Measurements from ENCODE around the gene TGM1.
"Not testable (repeated sequence)": the region's sequence is repeated elsewhere in the genome, so short reads cannot be mapped to it uniquely, and the experiment has no call there.

The TGM1 gene

DNA sequence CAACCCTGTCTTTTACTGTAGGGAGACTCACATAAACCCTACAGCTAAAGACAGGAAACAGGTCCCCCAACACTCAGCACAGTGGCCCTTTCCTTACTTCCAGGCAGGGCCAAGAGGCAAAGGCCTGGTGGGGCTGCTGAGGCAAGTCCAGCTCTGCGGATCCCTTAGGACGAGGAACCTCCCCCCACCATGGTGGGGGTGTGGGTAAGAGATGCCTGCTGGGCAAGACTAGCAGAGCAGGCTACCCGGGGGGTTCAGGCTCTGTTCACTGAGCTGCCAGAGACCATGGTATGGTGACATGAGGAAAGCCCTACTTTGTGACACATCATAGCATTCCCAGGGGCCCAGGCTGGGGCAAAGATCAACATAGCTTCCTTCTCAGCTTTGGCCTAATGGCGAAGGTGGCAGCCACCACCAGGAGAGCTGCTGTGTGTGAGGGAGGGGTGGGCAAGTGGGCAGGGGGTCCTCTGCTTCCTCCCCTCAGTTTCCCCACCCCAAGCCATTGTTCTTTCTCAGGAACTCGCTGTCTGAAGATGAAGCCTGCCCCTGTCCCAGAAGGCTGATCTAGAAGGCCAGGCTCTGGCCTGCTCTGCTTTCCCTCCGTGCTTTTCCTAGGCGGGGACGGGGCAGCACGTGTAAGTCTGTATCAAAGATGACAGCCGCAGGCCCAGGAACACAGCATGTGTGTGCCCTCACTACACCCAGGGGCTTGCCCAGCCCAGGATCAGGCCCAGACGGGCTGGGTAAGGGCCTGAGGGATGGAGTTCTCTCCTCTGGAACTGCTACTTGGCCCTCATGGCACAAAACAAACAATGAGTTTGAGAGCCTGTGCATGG is 10.5 kb downstream of the TGM1 start:
- no peak for DNase-seq

DNA sequence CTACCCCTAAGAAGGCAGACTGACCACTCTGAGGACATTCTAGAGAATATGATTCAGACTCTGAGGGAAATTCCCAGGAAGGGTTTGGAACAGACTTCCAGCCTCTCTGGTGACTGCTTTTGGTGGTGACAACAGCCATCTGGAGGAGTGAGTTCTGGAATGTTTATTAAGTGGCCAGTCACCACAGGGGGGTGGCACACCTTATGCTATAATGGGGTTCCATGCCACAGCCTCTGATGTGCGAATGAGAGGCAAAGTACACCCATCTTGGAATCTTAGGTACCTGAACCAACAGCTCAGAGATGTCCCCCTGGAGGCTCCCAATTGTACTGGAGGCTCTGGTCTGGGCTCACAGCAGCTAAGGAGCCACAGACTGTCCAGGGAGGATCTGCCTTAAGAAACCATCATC is 11.1 kb downstream of the TGM1 start:
- no peak for DNase-seq

DNA sequence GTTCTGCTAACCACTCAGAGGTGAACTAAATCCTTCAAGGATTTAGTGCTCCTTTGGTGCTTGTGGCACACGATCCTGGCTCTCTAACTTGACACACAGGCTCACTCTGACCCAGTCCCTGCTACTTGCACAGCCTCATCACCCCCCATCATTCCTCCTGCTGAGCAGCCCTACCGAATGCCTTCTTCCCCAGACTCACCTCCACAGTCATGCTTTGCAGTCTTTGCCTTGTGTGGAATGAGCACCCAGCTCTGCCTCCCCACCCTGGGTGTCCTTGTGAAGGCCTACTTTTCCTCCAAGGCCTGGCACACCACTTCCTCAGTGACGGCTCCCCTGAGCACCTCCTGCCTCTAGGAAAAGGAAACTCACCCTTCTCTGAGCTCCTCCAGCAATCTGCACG is 12.6 kb downstream of the TGM1 start:
- no peak for DNase-seq

DNA sequence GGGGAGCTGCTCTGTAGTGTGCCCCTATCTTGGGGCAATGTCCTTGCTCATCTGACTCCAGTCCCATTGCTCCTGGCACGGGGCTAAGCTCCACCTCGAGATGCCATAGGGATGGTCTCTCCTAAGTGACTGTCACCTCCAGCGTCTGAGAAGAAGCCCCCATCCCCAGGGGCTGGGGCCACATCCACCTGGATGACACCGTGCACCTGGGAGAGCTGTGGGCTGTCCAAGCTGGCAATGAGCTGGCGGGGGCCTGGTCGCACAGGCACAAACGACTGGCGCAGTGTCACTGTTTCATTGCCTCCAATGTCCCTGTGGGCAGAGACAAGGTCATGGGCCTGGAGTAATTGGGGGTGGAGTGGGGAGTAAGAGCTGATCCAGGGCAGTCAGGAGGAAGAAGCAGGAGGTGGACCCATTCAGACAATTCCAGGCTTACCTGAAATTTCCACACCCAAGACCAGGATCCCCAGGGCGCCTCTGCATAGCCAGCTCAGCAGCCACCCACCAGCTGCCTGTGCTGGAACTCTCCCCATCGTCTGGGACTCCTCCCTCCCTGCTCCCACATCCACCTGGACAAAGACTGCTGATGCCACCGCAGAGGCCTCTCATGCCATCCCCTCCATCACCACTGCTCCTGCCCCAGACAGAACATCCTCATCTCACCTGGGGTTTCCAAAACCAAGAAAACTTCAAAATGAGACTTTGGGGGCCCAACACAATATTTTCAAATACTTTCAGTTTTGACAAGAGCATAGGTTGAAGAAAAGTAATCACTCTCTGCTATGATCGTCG is 13.6 kb downstream of the TGM1 start:
- no peak for DNase-seq

DNA sequence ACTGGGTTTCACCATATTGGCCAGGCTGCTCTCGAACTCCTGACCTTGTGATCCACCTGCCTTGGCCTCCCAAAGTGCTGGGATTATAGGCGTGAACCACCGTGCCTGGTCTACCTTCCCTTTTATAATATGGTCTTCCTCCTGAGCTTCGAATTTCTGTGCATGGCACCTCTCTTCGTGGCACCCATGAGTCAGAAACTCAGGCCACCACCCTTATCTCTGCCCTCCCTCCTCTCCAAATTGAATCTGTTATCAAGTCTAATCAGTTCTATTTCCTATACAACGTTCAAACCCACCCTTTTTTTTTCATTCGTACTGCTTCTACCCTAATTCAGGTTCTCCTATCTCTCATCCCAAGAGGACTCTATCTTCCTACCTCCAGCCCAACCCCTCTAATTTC is 15.6 kb downstream of the TGM1 start:
- no peak for DNase-seq

DNA sequence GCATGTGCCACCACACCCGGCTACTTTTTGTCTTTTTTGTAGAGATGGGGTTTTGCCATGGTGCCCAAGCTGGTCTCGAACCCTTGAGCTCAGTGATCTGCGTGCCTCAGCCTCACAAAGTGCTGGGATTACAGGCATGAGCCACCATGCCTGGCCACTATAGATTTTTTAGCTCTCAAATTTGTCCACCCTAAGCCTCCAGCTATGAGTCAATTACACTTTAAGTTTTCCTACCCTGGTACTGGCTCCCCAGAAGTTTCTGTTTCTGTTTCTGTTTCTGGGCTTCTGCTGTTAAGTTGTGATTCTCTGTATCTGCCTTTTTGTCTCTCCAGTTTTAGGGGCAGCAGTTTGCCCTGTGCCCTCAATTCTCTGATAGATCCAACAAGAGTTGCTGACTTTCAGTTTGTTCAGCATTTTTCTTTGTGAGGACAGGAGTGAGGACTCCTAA is 16.2 kb downstream of the TGM1 start:
- no peak for DNase-seq

DNA sequence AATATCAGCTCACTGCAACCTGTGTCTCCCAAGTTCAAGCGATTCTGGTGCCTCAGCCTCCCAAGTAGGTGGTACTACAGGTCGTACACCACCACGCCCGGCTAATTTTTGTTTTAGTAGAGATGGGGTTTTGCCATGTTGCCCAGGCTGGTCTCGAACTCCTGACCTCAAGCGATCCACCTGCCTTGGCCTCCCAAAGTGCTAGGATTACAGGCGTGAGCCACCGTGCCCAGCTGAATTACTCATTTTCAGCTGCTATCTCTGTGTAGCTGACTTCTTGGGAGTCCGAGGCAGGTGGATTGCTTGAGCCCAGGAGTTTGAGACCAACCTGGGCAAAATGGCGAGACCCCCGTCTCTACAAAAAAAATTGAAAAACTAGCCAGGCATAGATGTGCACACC is 17.6 kb downstream of the TGM1 start:
- DNase-seq: not testable (repeated sequence)

DNA sequence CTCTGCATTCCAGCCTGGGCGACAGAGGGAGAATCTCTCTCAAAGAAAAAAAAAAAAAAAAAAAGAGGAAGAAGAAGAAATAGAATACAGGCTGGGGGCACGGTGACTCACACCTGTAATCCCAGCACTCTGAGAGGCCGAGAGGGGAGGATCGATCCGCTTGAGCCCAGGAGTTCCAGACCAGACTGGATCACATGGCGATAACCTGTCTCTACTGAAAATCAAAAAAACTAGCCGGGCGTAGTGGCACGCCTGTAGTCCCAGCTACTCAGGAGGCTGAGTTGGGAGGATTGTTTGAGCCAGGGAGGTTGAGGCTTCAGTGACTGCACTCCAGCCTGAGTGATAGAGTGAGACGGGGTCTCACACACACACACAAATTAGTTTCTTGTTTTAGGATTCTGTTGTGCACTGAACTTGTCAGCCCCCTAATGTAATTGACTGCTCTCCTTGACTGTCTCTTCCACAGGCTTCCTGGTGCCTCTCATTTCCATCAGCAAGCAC is 19.6 kb downstream of the TGM1 start:
- DNase-seq: no peak

DNA sequence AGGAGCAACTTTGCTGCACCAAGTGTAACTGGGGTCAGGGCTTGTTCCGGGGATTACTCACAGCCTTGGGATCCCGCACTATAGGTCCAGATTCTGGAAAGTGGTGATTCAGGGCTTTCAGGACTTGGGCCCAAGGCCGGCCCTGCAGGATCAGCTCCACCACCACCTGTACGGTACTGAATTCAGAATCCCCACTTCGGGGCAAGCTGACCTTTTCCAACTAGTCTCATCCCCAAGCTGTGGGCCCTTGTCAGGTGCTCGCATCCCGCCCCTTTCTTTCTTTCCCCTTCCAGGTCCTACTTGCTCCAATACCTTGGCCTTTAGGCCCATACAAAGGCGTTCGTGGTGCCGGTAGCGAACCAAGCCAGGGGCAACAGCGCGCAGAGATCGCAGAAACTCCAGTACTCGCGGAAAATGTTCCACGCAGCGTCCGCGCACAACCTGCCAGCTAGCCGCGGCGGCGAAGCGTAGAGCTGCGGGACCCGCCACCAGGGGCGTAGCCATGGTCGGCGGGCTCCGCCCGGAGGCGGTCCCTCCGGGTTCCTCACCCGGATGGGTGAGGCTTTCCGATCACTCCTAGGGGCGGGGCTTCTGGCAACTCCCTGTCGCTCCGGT is 21.0 kb downstream of the TGM1 start:
- peak; percentile 91 for DNase-seq

DNA sequence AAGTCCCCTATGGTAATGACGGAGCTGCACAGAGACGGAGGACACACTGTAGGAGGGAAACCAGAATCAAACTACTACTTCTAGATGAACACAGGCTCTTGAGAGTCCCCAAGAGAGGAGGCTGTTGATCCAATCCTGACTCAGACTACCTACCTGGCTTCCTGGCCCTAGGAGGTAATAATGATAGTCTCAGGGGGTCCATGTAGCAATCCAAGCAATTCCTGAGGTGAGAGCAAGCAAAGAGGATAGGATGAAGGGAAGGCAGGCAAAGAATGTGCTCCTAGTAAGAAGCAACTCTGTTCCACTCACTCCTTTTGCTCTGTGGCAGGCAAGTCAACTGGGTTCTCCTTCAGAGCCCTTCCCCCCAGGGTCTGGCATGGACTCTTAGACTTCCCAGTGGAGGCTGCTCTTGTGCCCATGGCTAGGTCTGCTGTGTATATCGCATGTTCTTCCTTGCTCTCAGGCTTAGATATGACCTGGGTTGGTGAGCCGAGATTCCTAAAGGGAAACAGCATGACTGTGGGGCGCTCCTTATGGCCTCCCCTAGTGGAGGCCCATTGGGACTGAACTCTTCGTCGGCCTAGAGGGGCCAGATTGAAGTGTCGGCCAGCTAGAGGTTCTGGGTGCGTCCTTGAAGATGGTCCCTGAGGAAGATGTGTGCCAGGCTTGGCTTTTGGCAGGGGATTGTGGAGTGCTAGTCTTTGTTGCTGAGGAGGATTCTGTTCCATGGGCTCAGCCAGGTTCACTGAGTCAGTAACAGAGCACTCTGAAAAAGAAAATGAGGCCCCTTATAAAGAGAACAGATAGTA is 22.7 kb downstream of the TGM1 start:
- DNase-seq: no peak

DNA sequence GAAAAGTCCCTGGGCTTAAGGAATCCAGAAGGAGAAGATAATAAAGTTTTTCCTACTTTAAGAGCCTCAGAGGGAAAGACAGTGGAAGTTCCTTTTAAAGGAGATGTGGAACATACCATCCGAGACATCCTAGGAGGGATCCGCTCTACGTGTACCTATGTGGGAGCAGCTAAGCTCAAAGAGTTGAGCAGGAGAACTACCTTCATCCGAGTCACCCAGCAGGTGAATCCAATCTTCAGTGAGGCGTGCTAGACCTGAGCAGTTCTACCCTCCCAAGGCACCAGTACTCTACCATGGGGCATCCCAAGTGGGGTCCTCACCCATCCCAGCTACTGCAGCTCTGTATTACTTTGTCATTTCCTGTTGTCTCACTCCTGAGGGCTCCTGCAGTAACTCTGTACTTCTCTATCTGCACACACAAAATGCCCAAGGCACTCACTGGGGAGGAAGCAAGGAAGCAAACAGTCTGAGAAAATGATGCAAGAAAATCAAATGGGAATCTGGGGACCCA is 24.4 kb downstream of the TGM1 start:
- DNase-seq: no peak

DNA sequence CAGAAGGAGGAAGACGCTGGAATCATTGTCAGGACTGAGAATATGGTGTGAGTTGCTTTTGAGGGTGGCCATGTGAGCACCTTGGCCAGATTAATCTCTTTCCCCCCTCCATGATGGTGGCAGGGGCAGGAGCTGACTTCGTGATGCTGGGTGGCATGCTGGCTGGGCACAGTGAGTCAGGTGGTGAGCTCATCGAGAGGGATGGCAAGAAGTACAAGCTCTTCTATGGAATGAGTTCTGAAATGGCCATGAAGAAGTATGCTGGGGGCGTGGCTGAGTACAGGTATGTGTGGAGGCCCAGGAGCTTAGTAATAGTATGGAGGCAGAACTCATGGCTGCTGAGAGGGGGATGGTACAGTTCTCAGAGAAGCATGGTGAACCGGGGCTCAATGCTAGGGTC is 24.9 kb downstream of the TGM1 start:
- no peak for DNase-seq

DNA sequence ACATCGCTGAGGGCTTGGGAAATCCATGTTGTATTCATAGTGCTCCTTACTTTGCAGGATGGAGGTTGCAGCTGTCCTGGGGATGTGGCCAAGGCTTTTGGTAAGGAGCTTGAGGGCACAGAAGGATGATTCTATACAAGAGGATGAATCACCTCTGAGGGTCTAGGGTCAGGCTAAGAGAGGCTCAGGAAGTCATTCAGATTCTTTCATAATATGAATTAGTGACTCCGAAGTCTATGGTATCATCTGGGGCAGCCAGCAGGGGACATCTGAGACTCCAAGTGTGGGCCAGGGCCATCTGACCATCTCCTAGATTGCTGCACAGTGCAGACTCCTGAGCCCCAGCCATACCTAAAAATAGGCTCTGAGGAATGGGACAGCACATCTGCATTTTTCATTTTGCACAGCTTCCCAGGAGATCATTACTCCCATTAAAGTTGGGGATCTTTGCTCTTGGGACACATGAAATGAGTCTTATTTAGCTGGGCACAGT is 25.5 kb downstream of the TGM1 start:
- no peak for DNase-seq

DNA sequence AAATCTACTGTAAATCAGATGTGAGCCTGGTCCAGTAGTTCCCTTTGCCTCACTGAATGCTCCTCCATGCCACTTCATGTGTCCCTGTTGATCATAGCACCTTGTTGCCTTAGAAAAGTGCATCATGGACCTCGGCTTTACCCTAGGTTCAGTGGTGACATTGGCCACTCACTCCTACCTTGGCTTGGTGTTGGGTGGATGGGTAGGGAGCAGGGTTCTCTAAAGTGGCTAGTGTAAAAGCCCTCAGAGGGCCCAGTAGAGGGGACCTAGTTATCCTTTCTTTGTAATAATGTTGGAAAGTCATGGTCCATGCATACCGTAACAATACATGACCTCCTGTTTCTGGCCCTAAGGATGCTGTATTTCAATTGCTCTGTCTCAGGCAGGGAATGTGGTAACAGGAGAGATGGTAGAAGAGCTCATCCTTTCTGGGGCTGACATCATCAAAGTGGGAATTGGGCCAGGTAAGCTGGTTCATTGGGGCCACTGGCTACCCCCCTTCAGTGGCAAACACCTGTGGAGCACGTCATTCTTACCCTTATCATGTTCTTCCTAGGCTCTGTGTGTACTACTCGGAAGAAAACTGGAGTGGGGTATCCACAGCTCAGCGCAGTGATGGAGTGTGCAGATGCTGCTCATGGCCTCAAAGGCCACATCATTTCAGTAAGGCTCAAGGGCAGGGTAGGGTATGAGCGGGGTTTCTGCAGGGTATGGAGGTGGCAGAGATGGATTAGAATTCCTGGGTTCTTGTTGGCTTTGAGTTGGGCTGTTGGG is 26.1 kb downstream of the TGM1 start:
- DNase-seq: no peak

DNA sequence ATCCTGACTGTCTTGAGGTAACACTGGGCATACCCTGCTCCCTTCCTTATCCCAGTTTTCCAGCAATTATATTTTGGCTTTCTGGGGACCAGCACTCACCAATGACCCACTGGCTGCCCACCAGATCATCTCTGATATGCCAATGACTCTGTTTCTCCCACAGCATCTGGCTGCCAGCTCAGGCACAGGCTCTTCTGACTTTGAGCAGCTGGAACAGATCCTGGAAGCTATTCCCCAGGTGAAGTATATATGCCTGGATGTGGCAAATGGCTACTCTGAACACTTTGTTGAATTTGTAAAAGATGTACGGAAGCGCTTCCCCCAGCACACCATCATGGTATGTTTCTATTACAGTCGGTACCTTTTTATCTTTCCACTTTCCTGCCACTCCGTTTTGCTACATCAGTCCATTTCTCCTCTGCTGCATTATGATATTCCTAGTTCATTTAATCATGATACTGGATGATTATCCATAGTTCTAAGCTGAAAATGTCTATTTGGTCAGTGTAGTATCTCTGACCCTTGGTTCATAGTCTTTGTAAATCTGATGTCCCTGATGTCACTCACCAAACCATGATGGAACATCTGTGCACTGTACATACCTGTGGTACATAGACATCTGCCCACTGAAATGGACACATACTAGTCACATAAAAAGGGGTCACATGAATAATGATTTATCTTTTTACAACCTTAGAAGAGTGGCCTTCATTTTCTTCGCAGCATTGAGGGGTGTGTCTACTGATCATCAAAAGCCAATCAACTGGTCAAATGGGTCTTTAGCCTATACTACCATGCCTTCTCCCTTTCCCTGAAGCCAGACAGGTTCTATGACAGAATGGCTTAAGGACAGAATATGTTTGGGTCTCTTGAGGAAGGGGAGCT is 26.9 kb downstream of the TGM1 start:
- DNase-seq: no peak

DNA sequence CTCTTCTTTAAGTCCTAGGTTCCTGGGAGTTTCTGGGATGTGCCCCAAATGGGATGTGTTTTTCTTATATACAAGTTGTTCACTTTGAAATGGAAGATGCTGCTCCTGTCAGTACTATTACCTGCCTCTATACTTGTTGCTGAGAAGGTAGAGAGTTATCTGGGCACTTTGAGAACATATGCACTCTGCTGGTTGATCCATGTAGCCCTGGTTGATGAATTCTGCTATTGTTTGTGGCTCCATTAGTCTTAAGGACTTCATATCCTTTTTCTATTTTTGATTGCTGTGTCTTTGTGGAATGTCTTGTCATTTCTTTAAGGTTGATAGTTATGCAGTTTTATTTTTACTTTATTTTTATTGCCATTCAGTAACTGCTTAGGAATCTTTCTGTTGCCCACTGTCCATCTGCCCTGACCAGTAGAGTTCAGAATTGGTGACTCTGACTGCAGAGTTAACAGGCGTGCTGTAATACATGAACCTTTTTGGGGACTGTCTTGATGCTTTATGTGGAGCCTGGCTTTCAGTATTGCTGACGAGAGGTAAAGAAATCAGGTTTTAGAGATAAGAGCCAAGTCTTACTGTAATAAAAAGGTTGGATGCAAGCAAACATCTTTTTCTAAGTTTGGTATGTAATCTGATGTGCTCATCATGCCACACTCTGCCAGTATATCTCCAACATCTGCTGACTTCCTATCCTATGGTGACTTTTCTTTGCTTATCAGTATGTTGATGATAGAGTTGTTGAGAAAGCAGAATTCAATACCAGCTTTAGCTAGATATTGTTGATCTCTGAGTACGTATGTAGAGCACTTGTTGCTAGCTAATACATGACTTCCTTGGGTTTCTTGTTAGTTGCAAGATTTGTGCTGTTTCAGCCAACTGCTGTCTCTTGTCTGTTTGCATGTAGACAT is 28.6 kb downstream of the TGM1 start:
- DNase-seq: no peak

DNA sequence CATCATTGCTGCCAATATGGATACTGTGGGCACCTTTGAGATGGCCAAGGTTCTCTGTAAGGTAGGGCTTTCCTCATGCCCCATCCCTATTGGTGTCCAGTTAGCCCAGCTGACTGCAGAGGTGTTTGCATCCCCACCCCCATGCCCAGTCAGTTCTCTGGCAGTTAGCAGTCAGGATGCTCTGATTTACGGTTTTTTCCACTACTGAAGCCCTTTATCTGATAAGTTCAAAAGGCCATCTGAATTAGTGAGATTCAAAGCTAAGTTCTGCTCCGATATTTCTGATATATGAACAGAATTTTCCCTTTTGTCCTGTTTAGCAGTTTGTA is 29.5 kb downstream of the TGM1 start:
- DNase-seq: no peak

DNA sequence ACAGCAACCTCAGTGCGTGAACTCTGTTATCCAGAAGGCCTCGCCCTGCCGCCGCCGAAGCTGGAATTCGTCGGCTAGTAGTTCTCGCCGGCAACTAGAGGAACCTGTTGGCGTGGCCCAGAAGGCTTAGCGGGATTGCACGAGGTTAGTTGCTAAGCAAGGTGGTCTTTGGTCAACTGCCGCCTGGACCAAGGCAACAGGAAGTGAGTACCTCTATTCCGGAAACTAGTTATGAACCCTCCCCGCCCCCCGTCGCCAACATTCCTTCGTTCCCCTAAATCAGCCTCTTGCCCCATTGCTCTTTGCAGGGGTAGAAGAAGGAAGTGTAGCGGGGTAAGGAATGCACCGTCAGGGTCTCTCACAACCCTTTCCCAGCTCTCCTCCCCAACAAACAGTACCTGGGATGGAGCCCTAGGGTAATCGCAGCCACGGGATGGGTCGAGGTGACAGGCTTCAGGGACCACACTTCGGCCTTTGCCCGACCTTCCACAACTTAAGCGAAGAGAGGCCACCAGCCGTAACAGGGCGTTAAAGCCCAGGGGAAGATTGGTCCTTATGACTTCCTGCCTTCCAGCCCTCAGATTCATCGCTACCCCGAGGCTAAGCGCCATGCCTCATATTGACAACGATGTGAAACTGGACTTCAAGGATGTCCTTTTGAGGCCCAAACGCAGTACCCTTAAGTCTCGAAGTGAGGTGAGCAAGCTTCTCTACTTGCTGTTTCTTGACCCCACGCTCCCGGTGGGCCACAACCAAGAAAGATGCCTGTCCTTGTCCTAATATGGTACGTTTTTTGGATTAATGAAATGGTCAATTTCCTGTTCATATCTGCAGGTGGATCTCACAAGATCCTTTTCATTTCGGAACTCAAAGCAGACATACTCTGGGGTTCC is 30.1 kb downstream of the TGM1 start, which contains the start of gene GMPR2:
GMPR2 (plus strand) TSS at position 285 of the 893 bp plus-strand sequence; CDS start at position 610, 325 bp downstream.
- no peak for DNase-seq
